B cell (primary cell): Measurements from ENCODE around the gene THBS3. TPM values are rescaled to one million over a fixed set of nuclear protein-coding genes. Genes with fewer than 3 reads are reported as not detected.
"Not testable (repeated sequence)": the region's sequence is repeated elsewhere in the genome, so short reads cannot be mapped to it uniquely, and the experiment has no call there.

Source experiments
- ATAC-seq: fragments of 200-7000 bp; cut with Tn5 transposase; one replicate; pipeline ENCODE4 v1.10.0; 2021; ENCODE audit warnings: low read depth, mild to moderate bottlenecking, moderate number of reproducible peaks, moderate library complexity
- CTCF ChIA-PET: fragments of 350-600 bp; sonication (Branson Sonifier 250); formaldehyde crosslinking; loops from one replicate; lab custom pipeline; 2021; ENCODE audit warnings: antibody characterized with exemption, inconsistent platforms; lab: Charles Lee
- POLR2A ChIA-PET: fragments of 350-600 bp; sonication (Branson Sonifier 250); formaldehyde crosslinking; loops from one replicate; lab custom pipeline; 2021; ENCODE audit warnings: antibody characterized with exemption; lab: Charles Lee
- DNase-seq: peaks from one replicate; pipeline ENCODE4 v3.0.0; 2013
- H2AFZ ChIP-seq: 2 replicates; pipeline ENCODE4 v1.6.1; 2012; ENCODE audit warnings: mild to moderate bottlenecking, low read depth, low read length; ENCODE audit not compliant: insufficient read depth, poor library complexity, severe bottlenecking
- H3K27ac ChIP-seq, 2 donors: 1 replicate in 1 of 2; 2 replicates in 1 of 2; pipeline ENCODE4 v1.5.1; 2012 to 2013; ENCODE audit warnings: low read length in 2 of 2, mild to moderate bottlenecking in 2 of 2, moderate library complexity in 1 of 2
- H3K27me3 ChIP-seq, 4 experiments: fragments of 200-600 bp in 1 of 4; sonication (generic) in 1 of 4; replicated peaks in 1 of 4; 1 replicate in 2 of 4; 2 replicates in 2 of 4; pipeline versions ENCODE4 v1.6.1 to v1.7.0; 2013 to 2016; ENCODE audit warnings: low read length in 3 of 4, mild to moderate bottlenecking in 2 of 4, mixed read lengths in 1 of 4, moderate library complexity in 1 of 4; ENCODE audit not compliant: insufficient read depth in 4 of 4, control insufficient read depth in 3 of 4; ENCODE audit errors: control extremely low read depth in 1 of 4
- H3K36me3 ChIP-seq, 2 experiments: replicated peaks in 1 of 2; 1 replicate in 1 of 2; 2 replicates in 1 of 2; pipeline versions ENCODE4 v1.6.1 to v1.7.1; 2013; ENCODE audit warnings: low read length in 1 of 2; ENCODE audit not compliant: insufficient read depth in 2 of 2, control insufficient read depth in 1 of 2; ENCODE audit errors: control extremely low read depth in 1 of 2, extremely low read depth in 1 of 2
- H3K4me1 ChIP-seq, 2 donors: fragments of 200-600 bp in 1 of 2; sonication (generic) in 1 of 2; 1 replicate in 1 of 2; 2 replicates in 1 of 2; pipeline versions ENCODE4 v1.5.1 to v1.6.1; 2013 to 2017; ENCODE audit warnings: low read length in 2 of 2; ENCODE audit not compliant: control insufficient read depth in 2 of 2, insufficient read depth in 2 of 2
- H3K4me2 ChIP-seq: replicated peaks from 2 replicates; pipeline ENCODE3; 2012; ENCODE audit warnings: mild to moderate bottlenecking, low read depth, low read length; ENCODE audit not compliant: poor library complexity, severe bottlenecking
- H3K4me3 ChIP-seq, 5 experiments: fragments of 200-600 bp in 1 of 5; sonication (generic) in 1 of 5; 1 replicate in 3 of 5; 2 replicates in 2 of 5; pipeline versions ENCODE4 v1.5.1 to v1.7.0; 2011 to 2016; ENCODE audit warnings: low read length in 4 of 5, mild to moderate bottlenecking in 4 of 5, low read depth in 2 of 5, control low read depth in 1 of 5, moderate library complexity in 1 of 5; ENCODE audit not compliant: insufficient read depth in 1 of 5; ENCODE audit errors: control extremely low read depth in 1 of 5, extremely low read depth in 1 of 5
- H3K79me2 ChIP-seq: fragments of 200-600 bp; sonication (generic); one replicate; pipeline ENCODE4 v1.6.0; 2016; ENCODE audit warnings: low read length; ENCODE audit not compliant: control insufficient read depth, insufficient read depth
- H3K9ac ChIP-seq: fragments of 200-600 bp; sonication (generic); 2 replicates; pipeline ENCODE4 v1.6.1; 2017; ENCODE audit warnings: mild to moderate bottlenecking, low read length, moderate library complexity
- H3K9me3 ChIP-seq, 3 donors: one replicate each; pipeline versions ENCODE4 v1.6.1 to v1.7.1; 2013; ENCODE audit warnings: low read length in 2 of 3; ENCODE audit not compliant: control insufficient read depth in 2 of 3, insufficient read depth in 1 of 3; ENCODE audit errors: control extremely low read depth in 1 of 3
- H4K20me1 ChIP-seq: 2 replicates; pipeline ENCODE4 v1.6.0; 2012; ENCODE audit warnings: mild to moderate bottlenecking, low read length; ENCODE audit not compliant: insufficient read depth, control insufficient read depth, poor library complexity, severe bottlenecking
- H3K27ac Mint-ChIP-seq: one replicate; pipeline ENCODE4 v1.8.0; 2021; ENCODE audit warnings: mixed read lengths
- H3K27me3 Mint-ChIP-seq: one replicate; pipeline ENCODE4 v1.8.0; 2021; ENCODE audit warnings: mixed read lengths
- H3K4me1 Mint-ChIP-seq: one replicate; pipeline ENCODE4 v1.8.0; 2021; ENCODE audit warnings: mixed read lengths
- H3K4me3 Mint-ChIP-seq: one replicate; pipeline ENCODE4 v1.8.0; 2021; ENCODE audit warnings: mixed read lengths
- H3K9me3 Mint-ChIP-seq: one replicate; pipeline ENCODE4 v1.8.0; 2022; ENCODE audit warnings: mixed read lengths; ENCODE audit not compliant: insufficient read depth
- EZH2 ChIP-seq: IDR thresholded peaks from 2 replicates; pipeline ENCODE4 v1.6.1; 2012; ENCODE audit warnings: borderline replicate concordance, low read depth, mild to moderate bottlenecking, moderate library complexity, low read length; ENCODE audit not compliant: insufficient read depth, poor library complexity, severe bottlenecking
- WGBS: methylation state at CpG from one replicate; pipeline ENCODE4 v1.1.5; 2013; ENCODE audit warnings: missing lambda C conversion rate; ENCODE audit not compliant: insufficient coverage; 5-methylcytosine and 5-hydroxymethylcytosine counted together
- intact Hi-C: fragments of 100-400 bp; cut with micrococcal nuclease; formaldehyde crosslinking; loops from one replicate; pipeline ENCODE4 v1.10.0; 2022
- polyA plus RNA-seq: library from polyadenylated mRNA; depleted of rRNA; stranded (reverse); fragments of >200 nt; gene quantifications from 2 replicates; pipeline ENCODE4 v1.2.3, GENCODE V29; 2012
- total RNA-seq, 2 donors: library from RNA; stranded (reverse); fragments of 120-200 nt in 1 of 2; gene quantifications; 1 replicate in 1 of 2; 2 replicates in 1 of 2; pipeline versions ENCODE4 v1.2.3 to v1.2.4, GENCODE V29; 2013 to 2022
- TF ChIP-seq, protein P1 (sequence below): fragments of 200-600 bp; IDR thresholded peaks from one replicate; pipeline ENCODE4 v1.8.0; 2022; ENCODE audit warnings: antibody characterized with exemption, mild to moderate bottlenecking

Gene THBS3
- total and polyA plus RNA-seq, 2 donors (not counting 1 experiment from before 2014, with no cell fraction given), result 28.0 to 28.6 TPM

DNA sequence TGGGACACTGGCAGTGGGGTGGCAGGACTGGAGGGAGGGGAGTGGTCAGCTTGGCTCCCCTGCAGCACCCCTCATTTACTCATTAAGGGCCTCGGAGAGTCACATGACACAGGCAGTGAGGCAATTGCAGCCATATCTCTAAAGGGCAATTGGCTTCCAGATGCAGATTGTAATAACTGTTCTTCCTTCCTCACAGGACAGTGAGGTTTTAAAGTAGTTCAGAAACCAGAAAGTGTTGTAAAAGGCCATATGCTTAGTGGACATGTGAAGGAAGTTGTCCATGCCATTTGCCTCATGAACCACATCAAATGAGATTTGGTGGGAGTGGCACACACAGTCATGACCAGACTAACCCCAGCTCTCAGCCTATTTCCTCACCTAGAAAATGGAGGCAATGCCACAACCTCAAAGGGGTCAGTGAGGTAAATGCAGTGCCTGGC, 11.9 kb upstream of the THBS3 start:
- peaks cover 20% of the 10 kb centered on the region for H3K4me1 Mint-ChIP-seq
- no peak for DNase-seq
- intact Hi-C loops, result no loop called here
- H3K9me3 ChIP-seq, result no peaks in the 10 kb centered on the region
- ATAC-seq, result no peak
- CTCF ChIA-PET, result interaction anchor here (0.8 to 1.2 kb wide), 4 partner anchors 10 to 52 kb away, joined by 3 to 6 read pairs (median 4); no protein-coding TSS in a partner anchor
- no peaks in the 10 kb centered on the region for H3K79me2 ChIP-seq
- H2AFZ ChIP-seq, result no peak overlapping the region
- no peaks in the 10 kb centered on the region for H3K27me3 ChIP-seq
- no peaks in the 10 kb centered on the region for H4K20me1 ChIP-seq
- H3K27me3 Mint-ChIP-seq, result no peaks in the 10 kb centered on the region
- TF ChIP-seq, protein P1, sequence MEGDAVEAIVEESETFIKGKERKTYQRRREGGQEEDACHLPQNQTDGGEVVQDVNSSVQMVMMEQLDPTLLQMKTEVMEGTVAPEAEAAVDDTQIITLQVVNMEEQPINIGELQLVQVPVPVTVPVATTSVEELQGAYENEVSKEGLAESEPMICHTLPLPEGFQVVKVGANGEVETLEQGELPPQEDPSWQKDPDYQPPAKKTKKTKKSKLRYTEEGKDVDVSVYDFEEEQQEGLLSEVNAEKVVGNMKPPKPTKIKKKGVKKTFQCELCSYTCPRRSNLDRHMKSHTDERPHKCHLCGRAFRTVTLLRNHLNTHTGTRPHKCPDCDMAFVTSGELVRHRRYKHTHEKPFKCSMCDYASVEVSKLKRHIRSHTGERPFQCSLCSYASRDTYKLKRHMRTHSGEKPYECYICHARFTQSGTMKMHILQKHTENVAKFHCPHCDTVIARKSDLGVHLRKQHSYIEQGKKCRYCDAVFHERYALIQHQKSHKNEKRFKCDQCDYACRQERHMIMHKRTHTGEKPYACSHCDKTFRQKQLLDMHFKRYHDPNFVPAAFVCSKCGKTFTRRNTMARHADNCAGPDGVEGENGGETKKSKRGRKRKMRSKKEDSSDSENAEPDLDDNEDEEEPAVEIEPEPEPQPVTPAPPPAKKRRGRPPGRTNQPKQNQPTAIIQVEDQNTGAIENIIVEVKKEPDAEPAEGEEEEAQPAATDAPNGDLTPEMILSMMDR, result no peak
- TF ChIP-seq EZH2, result no peak
- no peak overlapping the region for H3K4me3 Mint-ChIP-seq
- H3K9me3 Mint-ChIP-seq, result no peaks in the 10 kb centered on the region
- H3K27ac ChIP-seq, result no peak overlapping the region
- H3K4me1 ChIP-seq, result peaks cover 24 to 29% of the 10 kb centered on the region in 2 donors
- no CpG with 5 or more reads among the region's 1 CpG for WGBS
- no peak overlapping the region for H3K9ac ChIP-seq
- H3K27ac Mint-ChIP-seq, result no peak overlapping the region
- no peak overlapping the region for H3K4me3 ChIP-seq
- H3K4me2 ChIP-seq, result no peak overlapping the region
- POLR2A ChIA-PET, result no interaction called here
- H3K36me3 ChIP-seq, result no peaks in the 10 kb centered on the region

DNA sequence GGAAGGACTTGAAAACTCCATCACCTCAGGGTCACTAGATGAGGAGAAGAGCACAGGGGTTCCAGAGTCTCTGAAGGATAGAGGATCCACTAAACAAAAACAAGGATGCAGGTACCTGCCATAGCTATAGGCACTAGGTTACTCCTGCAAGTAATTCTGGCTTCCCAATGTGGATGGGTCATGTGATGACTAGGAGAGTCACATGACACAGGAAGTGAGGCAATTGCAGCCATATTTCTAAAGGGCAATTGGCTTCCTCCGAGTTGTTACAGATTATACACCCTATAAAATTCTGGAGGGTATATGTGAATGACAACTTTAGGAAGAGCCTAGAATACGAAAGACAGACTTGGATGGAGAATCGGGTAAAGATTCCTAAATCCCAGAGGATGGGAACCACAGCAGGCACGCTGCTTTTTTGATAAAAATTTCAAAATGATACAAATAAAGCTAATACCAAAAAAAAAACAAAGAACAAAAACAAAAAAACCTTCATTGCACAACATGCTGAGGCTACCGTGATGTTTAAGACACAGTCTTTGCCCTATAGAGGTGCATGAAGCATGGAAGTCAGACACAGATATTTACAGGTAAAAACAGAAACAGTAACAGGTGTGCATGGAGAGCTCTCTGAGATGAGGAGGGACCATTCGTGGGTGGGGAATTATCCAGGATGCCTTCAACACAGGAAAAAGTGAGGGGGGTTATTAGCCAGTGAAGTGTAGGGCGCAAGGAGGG, 11.3 kb upstream of the THBS3 start:
- peaks cover 15% of the 10 kb centered on the region for H3K4me1 Mint-ChIP-seq
- TF ChIP-seq, protein P1, result no peak
- TF ChIP-seq EZH2, result no peak
- no peaks in the 10 kb centered on the region for H3K27me3 Mint-ChIP-seq
- WGBS, result 29% methylated on average over 1 of the region's 7 CpGs
- no peak overlapping the region for H3K27ac Mint-ChIP-seq
- H3K9ac ChIP-seq, result no peak overlapping the region
- ChIA-PET CTCF (interaction anchor here (0.8 to 1.2 kb wide), 4 partner anchors 9 to 51 kb away, joined by 3 to 6 read pairs (median 4); no protein-coding TSS in a partner anchor), POLR2A (no interaction called here)
- no peak overlapping the region for H3K4me3 ChIP-seq
- DNase-seq (peak; percentile 30), ATAC-seq (no peak)
- H2AFZ ChIP-seq, result no peak overlapping the region
- no peaks in the 10 kb centered on the region for H3K9me3 Mint-ChIP-seq
- no peak overlapping the region for H3K27ac ChIP-seq
- H3K9me3 ChIP-seq, result no peaks in the 10 kb centered on the region
- no peaks in the 10 kb centered on the region for H4K20me1 ChIP-seq
- intact Hi-C loops, result no loop called here
- H3K4me1 ChIP-seq, result peaks cover 18 to 23% of the 10 kb centered on the region in 2 donors
- no peaks in the 10 kb centered on the region for H3K27me3 ChIP-seq
- H3K36me3 ChIP-seq, result no peaks in the 10 kb centered on the region
- H3K4me2 ChIP-seq, result no peak overlapping the region
- H3K79me2 ChIP-seq, result no peaks in the 10 kb centered on the region
- no peak overlapping the region for H3K4me3 Mint-ChIP-seq

DNA sequence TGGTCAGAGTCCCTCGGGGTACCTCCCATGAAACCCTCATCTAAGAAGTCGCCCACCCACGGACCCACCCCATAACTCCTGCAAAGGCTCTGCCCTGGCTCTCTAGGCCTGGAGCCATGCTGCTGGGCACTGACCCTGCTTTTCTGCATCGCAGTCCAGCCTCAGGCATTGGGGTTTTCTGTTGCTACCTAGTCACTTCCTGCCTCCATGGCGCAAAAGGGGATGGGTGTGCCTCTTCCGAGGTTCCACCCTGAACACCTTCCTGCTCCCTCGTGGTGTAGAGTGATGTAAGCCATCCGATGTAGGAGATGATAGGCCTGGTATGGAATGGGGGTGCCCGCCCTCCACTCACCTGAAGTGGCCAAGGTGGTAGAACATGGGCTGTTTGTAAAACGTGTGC, 7.0 kb upstream of the THBS3 start:
- H3K4me3 ChIP-seq, H4K20me1 ChIP-seq, H3K27me3 ChIP-seq, H3K9ac ChIP-seq, POLR2A ChIA-PET, H3K9me3 ChIP-seq, H3K79me2 ChIP-seq, H3K4me1 ChIP-seq, H3K4me2 ChIP-seq, H3K9me3 Mint-ChIP-seq, H3K36me3 ChIP-seq, H2AFZ ChIP-seq, H3K27ac Mint-ChIP-seq, DNase-seq, H3K27ac ChIP-seq, intact Hi-C loops, H3K27me3 Mint-ChIP-seq, H3K4me3 Mint-ChIP-seq, ATAC-seq, H3K4me1 Mint-ChIP-seq: not testable (repeated sequence)
- CTCF ChIA-PET, result interaction anchor here (1.8 kb wide), 1 partner anchor 36 kb away, joined by 3 read pairs; no protein-coding TSS in a partner anchor
- WGBS, result 100% methylated on average over 1 of the region's 10 CpGs
